WTC11 (cell line): ENCODE measurements around the gene ARMCX2. TPM values are rescaled to one million over a fixed set of nuclear protein-coding genes. Genes with fewer than 3 reads are reported as not detected.

ENCODE experiments used
- ATAC-seq: fragments of 200-7000 bp; cut with Tn5 transposase; 2 replicates; pipeline ENCODE4 v1.10.0; 2021; ENCODE audit warnings: mild to moderate bottlenecking, moderate library complexity
- Bru-seq: library from RNA; stranded (reverse); fragments of 400-500 nt; gene quantifications from one replicate; lab custom pipeline; 2021; lab: Mats Ljungman, UMichigan
- CTCF ChIA-PET: fragments of 300-600 bp; sonication (Branson Sonifier 250); formaldehyde crosslinking; loops from one replicate; lab custom pipeline; 2021; ENCODE audit warnings: antibody characterized with exemption; lab: Charles Lee
- POLR2A ChIA-PET: fragments of 350-600 bp; sonication (Branson Sonifier 250); formaldehyde crosslinking; loops from one replicate; lab custom pipeline; 2021; ENCODE audit warnings: antibody characterized with exemption; lab: Charles Lee
- DNase-seq: peaks from one replicate; pipeline ENCODE4 v3.0.0; 2021; ENCODE audit warnings: low spot score
- H3K27ac Mint-ChIP-seq: 2 replicates; pipeline ENCODE4 v1.8.0; 2021; ENCODE audit warnings: mixed read lengths
- H3K27me3 Mint-ChIP-seq: 2 replicates; pipeline ENCODE4 v1.8.0; 2021; ENCODE audit warnings: low read depth, mild to moderate bottlenecking, moderate library complexity, mixed read lengths
- H3K36me3 Mint-ChIP-seq: 2 replicates; pipeline ENCODE4 v1.8.0; 2021; ENCODE audit warnings: mixed read lengths
- H3K4me1 Mint-ChIP-seq: 2 replicates; pipeline ENCODE4 v1.8.0; 2022; ENCODE audit warnings: mixed read lengths
- H3K4me3 Mint-ChIP-seq: 2 replicates; pipeline ENCODE4 v1.8.0; 2021; ENCODE audit warnings: mild to moderate bottlenecking, moderate library complexity, mixed read lengths
- H3K9me3 Mint-ChIP-seq: 2 replicates; pipeline ENCODE4 v1.8.0; 2021; ENCODE audit warnings: mixed read lengths
- CDX4 ChIP-seq: fragments of 250-450 bp; sonication (Bioruptor Pico); IDR thresholded peaks from 2 replicates; pipeline ENCODE4 v1.9.0; 2021; ENCODE audit warnings: moderate library complexity, mild to moderate bottlenecking, inconsistent platforms, borderline replicate concordance
- ELF4 ChIP-seq: sonication (generic); formaldehyde crosslinking; IDR thresholded peaks from 2 replicates; pipeline ENCODE4 v1.8.1; 2022; ENCODE audit warnings: low read depth, mild to moderate bottlenecking, moderate library complexity, missing genetic modification reagents
- EMX1 ChIP-seq: fragments of 250-450 bp; sonication (Bioruptor Pico); IDR thresholded peaks from 2 replicates; pipeline ENCODE4 v1.8.0; 2021; ENCODE audit warnings: mild to moderate bottlenecking
- GABPB1 ChIP-seq: sonication (generic); formaldehyde crosslinking; IDR thresholded peaks from 2 replicates; pipeline ENCODE4 v1.8.1; 2023; ENCODE audit warnings: mild to moderate bottlenecking, missing genetic modification reagents
- KAT7 ChIP-seq: sonication (generic); formaldehyde crosslinking; IDR thresholded peaks from 2 replicates; pipeline ENCODE4 v1.8.1; 2023; ENCODE audit warnings: missing genetic modification reagents, mild to moderate bottlenecking, borderline replicate concordance
- NFYB ChIP-seq: sonication (generic); formaldehyde crosslinking; conservative IDR thresholded peaks from 2 replicates; pipeline ENCODE4 v1.8.0; 2022; ENCODE audit warnings: low read depth, missing genetic modification reagents
- SMAD4 ChIP-seq: sonication (generic); formaldehyde crosslinking; IDR thresholded peaks from 2 replicates; pipeline ENCODE4 v1.8.0; 2022; ENCODE audit warnings: mild to moderate bottlenecking, missing genetic modification reagents
- SP1 ChIP-seq: sonication (generic); formaldehyde crosslinking; conservative IDR thresholded peaks from 2 replicates; pipeline ENCODE4 v1.8.1; 2022; ENCODE audit warnings: missing genetic modification reagents
- TP53 ChIP-seq: sonication (generic); formaldehyde crosslinking; IDR thresholded peaks from 2 replicates; pipeline ENCODE4 v1.8.1; 2023; ENCODE audit warnings: mild to moderate bottlenecking, missing genetic modification reagents
- USF1 ChIP-seq: sonication (generic); formaldehyde crosslinking; IDR thresholded peaks from 2 replicates; pipeline ENCODE4 v1.8.0; 2022; ENCODE audit warnings: mild to moderate bottlenecking, missing genetic modification reagents
- USF2 ChIP-seq: sonication (generic); formaldehyde crosslinking; IDR thresholded peaks from 2 replicates; pipeline ENCODE4 v1.8.1; 2023; ENCODE audit warnings: mild to moderate bottlenecking, missing genetic modification reagents, moderate library complexity
- ZBTB43 ChIP-seq: sonication (generic); formaldehyde crosslinking; IDR thresholded peaks from 2 replicates; pipeline ENCODE4 v1.8.1; 2023; ENCODE audit warnings: mild to moderate bottlenecking, missing genetic modification reagents
- ZNF219 ChIP-seq: sonication (generic); formaldehyde crosslinking; IDR thresholded peaks from 2 replicates; pipeline ENCODE4 v1.8.0; 2023; ENCODE audit warnings: missing genetic modification reagents, mild to moderate bottlenecking, borderline replicate concordance
- ZNF263 ChIP-seq: sonication (generic); formaldehyde crosslinking; IDR thresholded peaks from 2 replicates; pipeline ENCODE4 v1.8.1; 2022; ENCODE audit warnings: low read depth, mild to moderate bottlenecking, moderate library complexity, missing genetic modification reagents
- ZNF317 ChIP-seq: sonication (generic); formaldehyde crosslinking; IDR thresholded peaks from 2 replicates; pipeline ENCODE4 v1.8.1; 2023; ENCODE audit warnings: low read depth, mild to moderate bottlenecking, moderate library complexity, missing genetic modification reagents, borderline replicate concordance
- ZSCAN18 ChIP-seq: fragments of 250-450 bp; sonication (Bioruptor Pico); IDR thresholded peaks from 2 replicates; pipeline ENCODE4 v2.1.2; 2022; ENCODE audit warnings: mild to moderate bottlenecking, moderate library complexity
- long read RNA-seq, 3 experiments: library from RNA in 1 of 3; library from capped mRNA in 1 of 3; library from polyadenylated mRNA in 1 of 3; unstranded in 2 of 3; stranded (forward) in 1 of 3; transcript quantifications; one replicate each; pipeline ENCODE4 v2.0.0, GENCODE V29; 2021
- total RNA-seq: library from RNA; stranded (reverse); gene quantifications from 3 replicates; pipeline ENCODE4 v1.2.3, GENCODE V29; 2021

The ARMCX2 gene
- total RNA-seq (108 to 127 TPM (median 121 TPM) in 3 replicates), Bru-seq, nascent RNA (percentile 95 among the genes with signal in this experiment)
- long read RNA-seq, experiment 1, transcript ARMCX2-203 (6 exons, 2,674 nt) = major isoform, 81 of 270 reads
- long read RNA-seq, experiment 1, transcript ARMCX2-204 (5 exons, 914 nt) = minor isoform, 7 of 270 reads
- long read RNA-seq, experiment 1, transcript ARMCX2-208 (6 exons, 758 nt) = minor isoform, 33 of 270 reads
- long read RNA-seq, experiment 1, transcript ARMCX2-211 (6 exons, 612 nt) = minor isoform, 22 of 270 reads
- long read RNA-seq, experiment 1, partial matches to known transcripts = 5 of 270 reads
- long read RNA-seq, experiment 1, other reads (novel, unspliced or antisense) = 113 of 270 reads
- long read RNA-seq, experiment 2, transcript ARMCX2-203 (6 exons, 2,674 nt) = major isoform, 19 of 142 reads
- long read RNA-seq, experiment 2, transcript ARMCX2-208 (6 exons, 758 nt) = minor isoform, 10 of 142 reads
- long read RNA-seq, experiment 2, partial matches to known transcripts = 4 of 142 reads
- long read RNA-seq, experiment 2, other reads (novel, unspliced or antisense) = 98 of 142 reads
- long read RNA-seq, experiment 3, transcript ARMCX2-203 (6 exons, 2,674 nt) = major isoform, 7 of 47 reads
- long read RNA-seq, experiment 3, transcript ARMCX2-208 (6 exons, 758 nt) = minor isoform, 5 of 47 reads
- long read RNA-seq, experiment 3, partial matches to known transcripts = 1 of 47 reads
- long read RNA-seq, experiment 3, other reads (novel, unspliced or antisense) = 28 of 47 reads

GRCh38 chrX:101659601-101660063 lies at the start of gene ARMCX2:
Gene ARMCX2, minus strand, starts transcription at chrX:101659850. Its CDS starts 2,262 bp downstream, at chrX:101657588.
- DNase-seq (peak; percentile 36), ATAC-seq (peak; percentile 68)
- H3K4me3 Mint-ChIP-seq = peak within 1 kb of the TSS; percentile 81
- TF ChIP-seq ELF4 (CRISPR knock-in tag) (no peak), SP1 (0 out of 2 replicates have a peak, but pooled peaks have one; percentile 20), EMX1 (CRISPR knock-in tag) (no peak), USF1 (CRISPR knock-in tag) (peak; percentile 95), TP53 (no peak), ZNF219 (CRISPR knock-in tag) (no peak), NFYB (CRISPR knock-in tag) (peak; percentile 40; the same call in 1 of the 2 replicates), USF2 (CRISPR knock-in tag) (peak; percentile 96), SMAD4 (CRISPR knock-in tag) (no peak), ZSCAN18 (CRISPR knock-in tag) (no peak)
- H3K36me3 Mint-ChIP-seq = no peaks in the 10 kb centered on the region; the same call in 1 of the 2 replicates
- H3K9me3 Mint-ChIP-seq = no peaks in the 10 kb centered on the region
- H3K4me1 Mint-ChIP-seq = peaks cover 13% of the 10 kb centered on the region
- ChIA-PET CTCF (interaction anchor here (0.9 kb wide), 1 partner anchor 17 kb away, joined by 3 read pairs; no protein-coding TSS in a partner anchor), POLR2A (interaction anchor here (0.9 kb wide), 1 partner anchor 17 kb away, joined by 4 read pairs; no protein-coding TSS in a partner anchor)
- no peak within 1 kb of the TSS; the same call in 1 of the 2 replicates for H3K27ac Mint-ChIP-seq
- H3K27me3 Mint-ChIP-seq = peaks cover 2% of the 10 kb centered on the region; the same call in 1 of the 2 replicates

GRCh38 chrX:101709384-101709783 lies 49.7 kb upstream of the ARMCX2 start:
- H3K27ac Mint-ChIP-seq = no peak overlapping the region
- CTCF ChIA-PET = no interaction called here

GRCh38 chrX:101708163-101708562 lies 48.5 kb upstream of the ARMCX2 start:
- H3K27ac Mint-ChIP-seq = no peak overlapping the region
- no peaks in the 10 kb centered on the region for H3K27me3 Mint-ChIP-seq
- no peaks in the 10 kb centered on the region for H3K36me3 Mint-ChIP-seq
- ChIA-PET CTCF (no interaction called here), POLR2A (no interaction called here)
- TF ChIP-seq CDX4 (no peak), KAT7 (CRISPR knock-in tag) (no peak)
- ATAC-seq = no peak
- no peak for DNase-seq
- no peaks in the 10 kb centered on the region for H3K4me1 Mint-ChIP-seq
- no peaks in the 10 kb centered on the region for H3K9me3 Mint-ChIP-seq
- no peak overlapping the region for H3K4me3 Mint-ChIP-seq

More at GRCh38 chrX:101709384-101709783, 49.7 kb upstream of the ARMCX2 start:
- Mint-ChIP-seq H3K27me3 (no peaks in the 10 kb centered on the region), H3K4me1 (no peaks in the 10 kb centered on the region), H3K9me3 (no peaks in the 10 kb centered on the region), H3K36me3 (no peaks in the 10 kb centered on the region)
- no peak for ATAC-seq
- POLR2A ChIA-PET = no interaction called here
- no peak for TF ChIP-seq ZNF263 (CRISPR knock-in tag)
- no peak for TF ChIP-seq GABPB1 (CRISPR knock-in tag)
- TF ChIP-seq ZBTB43 (CRISPR knock-in tag) = no peak
- TF ChIP-seq ELF4 (CRISPR knock-in tag) = no peak
- no peak for TF ChIP-seq ZNF317
- TF ChIP-seq, all 79 proteins: peak for 0
- no peak overlapping the region for H3K4me3 Mint-ChIP-seq
- DNase-seq = no peak
